Endothelial cell of umbilical vein (primary cell): ENCODE measurements around the gene PHLDB2. TPM values are rescaled to one million over a fixed set of nuclear protein-coding genes. Genes with fewer than 3 reads are reported as not detected.

Experiments used
- BruUV-seq: library from RNA; stranded (reverse); fragments of 400-500 nt; replicated peaks from 2 replicates; lab custom pipeline; 2021; lab: Mats Ljungman, UMichigan
- CTCF ChIA-PET: fragments of 300-600, 350-600 bp; sonication (Branson Sonifier 250); formaldehyde crosslinking; loops from one replicate; lab custom pipeline; 2021; ENCODE audit warnings: antibody characterized with exemption, inconsistent platforms; lab: Charles Lee
- POLR2A ChIA-PET: fragments of 300-600, 350-600 bp; sonication (Branson Sonifier 250); formaldehyde crosslinking; loops from one replicate; lab custom pipeline; 2021; ENCODE audit warnings: antibody characterized with exemption, inconsistent platforms; lab: Charles Lee
- DNase-seq: peaks from one replicate; pipeline ENCODE4 v3.0.0-alpha.2; 2011; ENCODE audit warnings: low read depth, low spot score
- FAIRE-seq: peaks from 2 replicates; lab custom pipeline; 2011; peaks lifted over from hg19 to GRCh38; lab: Jason Lieb, UNC
- H2AFZ ChIP-seq: 2 replicates; pipeline ENCODE4 v1.6.0; 2012; ENCODE audit warnings: low read depth, low read length, control low read depth, inconsistent platforms
- H3K27ac ChIP-seq: 2 replicates; pipeline ENCODE4 v1.5.1; 2011; ENCODE audit warnings: low read depth, mild to moderate bottlenecking, control low read depth, low read length, moderate library complexity; ENCODE audit not compliant: insufficient read depth
- H3K27me3 ChIP-seq, 2 experiments: 2 replicates each; pipeline versions ENCODE4 v1.6.0 to v1.6.1; 2011; ENCODE audit warnings: low read length in 2 of 2, mixed read lengths in 1 of 2; ENCODE audit not compliant: control insufficient read depth in 2 of 2, insufficient read depth in 2 of 2
- H3K36me3 ChIP-seq, 2 experiments: 2 replicates in 1 of 2; 3 replicates in 1 of 2; pipeline ENCODE4 v1.5.1; 2011; ENCODE audit warnings: low read length in 2 of 2, mild to moderate bottlenecking in 1 of 2, moderate library complexity in 1 of 2; ENCODE audit not compliant: control insufficient read depth in 2 of 2, insufficient read depth in 2 of 2; ENCODE audit errors: extremely low read depth in 1 of 2
- H3K4me1 ChIP-seq: 3 replicates; pipeline ENCODE4 v1.5.1; 2011; ENCODE audit warnings: mild to moderate bottlenecking, low read length; ENCODE audit not compliant: control insufficient read depth, insufficient read depth; ENCODE audit errors: extremely low read depth
- H3K4me2 ChIP-seq: 2 replicates; pipeline ENCODE4 v1.6.1; 2011; ENCODE audit warnings: low read length, control low read depth, mixed read lengths; ENCODE audit not compliant: insufficient read depth
- H3K4me3 ChIP-seq, 3 experiments: fragments of 200-600 bp in 1 of 3; sonication (generic), shearing (Covaris generic) in 1 of 3; replicated peaks in 1 of 3; 2 replicates each; pipeline ENCODE4 v1.5.1; 2011 to 2016; ENCODE audit warnings: control low read depth in 3 of 3, low read length in 3 of 3, mild to moderate bottlenecking in 2 of 3, inconsistent platforms in 1 of 3, low read depth in 1 of 3, moderate library complexity in 1 of 3; ENCODE audit not compliant: insufficient read depth in 1 of 3
- H3K79me2 ChIP-seq: 2 replicates; pipeline ENCODE4 v1.6.0; 2012; ENCODE audit warnings: low read length, inconsistent platforms; ENCODE audit not compliant: control insufficient read depth, insufficient read depth
- H3K9ac ChIP-seq: replicated peaks from 2 replicates; pipeline ENCODE3; 2011; ENCODE audit warnings: low read length, control low read depth; ENCODE audit not compliant: insufficient read depth; ENCODE audit errors: extremely low read depth
- H3K9me1 ChIP-seq: replicated peaks from 3 replicates; pipeline ENCODE4 v1.6.0; 2011; ENCODE audit warnings: mild to moderate bottlenecking, low read length; ENCODE audit not compliant: control insufficient read depth, insufficient read depth; ENCODE audit errors: extremely low read depth
- H3K9me3 ChIP-seq: replicated peaks from 2 replicates; pipeline ENCODE4 v1.5.1; 2012; ENCODE audit warnings: low read length, inconsistent platforms; ENCODE audit not compliant: control insufficient read depth, insufficient read depth
- H4K20me1 ChIP-seq: replicated peaks from 2 replicates; pipeline ENCODE3; 2011; ENCODE audit warnings: mild to moderate bottlenecking, low read length; ENCODE audit not compliant: control insufficient read depth, insufficient read depth; ENCODE audit errors: extremely low read depth
- GATA2 ChIP-seq: IDR thresholded peaks from 2 replicates; pipeline ENCODE4 v1.7.0; 2011; ENCODE audit warnings: low read depth, mild to moderate bottlenecking, moderate library complexity, mixed read lengths, low read length; ENCODE audit not compliant: insufficient read length, insufficient read depth
- JUN ChIP-seq: IDR thresholded peaks from 2 replicates; pipeline ENCODE4 v1.6.1; 2011; ENCODE audit warnings: borderline replicate concordance, low read depth; ENCODE audit not compliant: insufficient read length, insufficient read depth
- MAX ChIP-seq: IDR thresholded peaks from 2 replicates; pipeline ENCODE4 v1.6.1; 2011; ENCODE audit not compliant: insufficient read depth, insufficient read length
- dilution Hi-C: fragments of 300-500 bp; cut with MboI; formaldehyde crosslinking; loops from one replicate; pipeline ENCODE4 v1.15.0; 2019; ENCODE audit warnings: low sequenced_read_pairs; ENCODE audit not compliant: extremely low pct_ligation_motif_present
- intact Hi-C: fragments of 100-400 bp; cut with micrococcal nuclease; formaldehyde crosslinking; loops from one replicate; pipeline ENCODE4 v1.10.0; 2022
- polyA plus RNA-seq, 4 experiments: library from polyadenylated mRNA; depleted of rRNA in 3 of 4; stranded (reverse) in 3 of 4; unstranded in 1 of 4; fragments of >200 nt; gene quantifications; 2 replicates each; pipeline versions ENCODE4 v1.2.1 to v1.2.3, GENCODE V29; 2011 to 2012; ENCODE audit warnings: missing spikeins in 1 of 4
- total RNA-seq: library from RNA; stranded (reverse); gene quantifications from 2 replicates; pipeline ENCODE4 v1.2.3, GENCODE V29; 2021

Gene PHLDB2
- total and polyA plus RNA-seq, 2 donors (not counting 3 experiments of a cell fraction or from before 2014, with no cell fraction given): 22.4 to 104 TPM

GRCh38 chr3:111904376-111905241 lies 45.5 kb downstream of the PHLDB2 start:
- DNase-seq (peak; percentile 53), FAIRE-seq (no peak)
- Histone ChIP-seq H3K27me3 (no peaks in the 10 kb centered on the region), H3K36me3 (peaks cover 0 to 6% of the 10 kb centered on the region in 2 experiments), H3K27ac (peak overlapping the region; percentile 54), H3K79me2 (peaks cover 27% of the 10 kb centered on the region), H3K9ac (peak overlapping the region; percentile 11), H2AFZ (no peak overlapping the region), H3K4me1 (peaks cover 31% of the 10 kb centered on the region), H3K4me3 (no peak overlapping the region), H3K4me2 (no peak overlapping the region), H3K9me1 (no peaks in the 10 kb centered on the region), H3K9me3 (no peaks in the 10 kb centered on the region), H4K20me1 (no peaks in the 10 kb centered on the region)
- BruUV-seq: TSS peak; percentile 94
- intact Hi-C loops (no loop called here), dilution Hi-C loops (no loop called here)
- ChIA-PET POLR2A (interaction anchor here (0.6 to 0.8 kb wide), 2 partner anchors 13 to 164 kb away, joined by 3 to 4 read pairs; no protein-coding TSS in a partner anchor), CTCF (interaction anchor here (0.8 to 3.2 kb wide), 13 partner anchors 10 to 109 kb away, joined by 3 to 11 read pairs (median 4); no protein-coding TSS in a partner anchor)
- TF ChIP-seq JUN (peak; percentile 60), GATA2 (no peak)

GRCh38 chr3:111906656-111907055 lies 47.6 kb downstream of the PHLDB2 start:
- no peak for FAIRE-seq
- ChIA-PET POLR2A (interaction anchor here (0.6 kb wide), 1 partner anchor 12 kb away, joined by 4 read pairs; no protein-coding TSS in a partner anchor), CTCF (interaction anchor here (1.2 kb wide), 1 partner anchor 61 kb away, joined by 3 read pairs; no protein-coding TSS in a partner anchor)
- Histone ChIP-seq H3K9ac (no peak overlapping the region), H3K36me3 (peaks cover 0 to 4% of the 10 kb centered on the region in 2 experiments), H2AFZ (no peak overlapping the region), H3K27me3 (no peaks in the 10 kb centered on the region), H3K4me3 (no peak overlapping the region), H3K4me2 (no peak overlapping the region), H3K4me1 (peaks cover 37% of the 10 kb centered on the region), H3K9me1 (no peaks in the 10 kb centered on the region), H3K9me3 (no peaks in the 10 kb centered on the region), H4K20me1 (no peaks in the 10 kb centered on the region), H3K79me2 (peaks cover 17% of the 10 kb centered on the region), H3K27ac (no peak overlapping the region)
- dilution Hi-C loops (no loop called here), intact Hi-C loops (no loop called here)
- DNase-seq: no peak
- no TSS peak for BruUV-seq
- TF ChIP-seq JUN (no peak), MAX (no peak)
